HG03571 (cell line): ENCODE measurements around the gene MAML2.

Experiments used
- ATAC-seq: cut with Tn5 transposase; IDR thresholded peaks from one replicate; pipeline ENCODE4 v1.9.1; 2021; ENCODE audit not compliant: unreplicated experiment

Gene MAML2

GRCh38 chr11:96084610-96085318 lies 258.2 kb downstream of the MAML2 start:
- ATAC-seq = no peak

- no peak for ATAC-seq
Measured at GRCh38 chr11:96082936-96083335, 260.1 kb downstream of the MAML2 start.

- no peak for ATAC-seq
Measured at GRCh38 chr11:96082002-96082899, 260.7 kb downstream of the MAML2 start.

GRCh38 chr11:96081561-96081960 lies 261.4 kb downstream of the MAML2 start:
- ATAC-seq = no peak

GRCh38 chr11:96079691-96080090 lies 263.3 kb downstream of the MAML2 start:
- no peak for ATAC-seq

GRCh38 chr11:96075532-96075959 lies 267.4 kb downstream of the MAML2 start:
- ATAC-seq = peak; percentile 53

- ATAC-seq = peak; percentile 30
Measured at GRCh38 chr11:96074551-96075310, 268.3 kb downstream of the MAML2 start.

GRCh38 chr11:96073536-96073935 lies 269.5 kb downstream of the MAML2 start:
- ATAC-seq = no peak

- no peak for ATAC-seq
Measured at GRCh38 chr11:96072592-96072991, 270.4 kb downstream of the MAML2 start.

GRCh38 chr11:96070453-96070852 lies 272.5 kb downstream of the MAML2 start:
- no peak for ATAC-seq

GRCh38 chr11:96067160-96067559 lies 275.8 kb downstream of the MAML2 start:
- no peak for ATAC-seq

GRCh38 chr11:96065379-96065778 lies 277.6 kb downstream of the MAML2 start:
- ATAC-seq = no peak

GRCh38 chr11:96063886-96064285 lies 279.1 kb downstream of the MAML2 start:
- ATAC-seq = no peak

- no peak for ATAC-seq
Measured at GRCh38 chr11:96063053-96063452, 279.9 kb downstream of the MAML2 start.

GRCh38 chr11:96062134-96062533 lies 280.9 kb downstream of the MAML2 start:
- peak; percentile 78 for ATAC-seq

GRCh38 chr11:96061730-96062129 lies 281.3 kb downstream of the MAML2 start:
- no peak for ATAC-seq

GRCh38 chr11:96061069-96061468 lies 281.9 kb downstream of the MAML2 start:
- ATAC-seq = no peak

GRCh38 chr11:96057502-96057901 lies 285.5 kb downstream of the MAML2 start:
- no peak for ATAC-seq

GRCh38 chr11:96056576-96056975 lies 286.4 kb downstream of the MAML2 start:
- no peak for ATAC-seq

- no peak for ATAC-seq
Measured at GRCh38 chr11:96055706-96056387, 287.1 kb downstream of the MAML2 start.
